HL-60/S4 (cell line): ENCODE measurements around the gene RTP2.

Experiments used
- in situ Hi-C: fragments of 300-500 bp; cut with MboI; formaldehyde crosslinking; loops from 2 replicates; pipeline ENCODE4 v1.14.3; 2022; ENCODE audit warnings: low sequenced_read_pairs

RTP2 gene

DNA sequence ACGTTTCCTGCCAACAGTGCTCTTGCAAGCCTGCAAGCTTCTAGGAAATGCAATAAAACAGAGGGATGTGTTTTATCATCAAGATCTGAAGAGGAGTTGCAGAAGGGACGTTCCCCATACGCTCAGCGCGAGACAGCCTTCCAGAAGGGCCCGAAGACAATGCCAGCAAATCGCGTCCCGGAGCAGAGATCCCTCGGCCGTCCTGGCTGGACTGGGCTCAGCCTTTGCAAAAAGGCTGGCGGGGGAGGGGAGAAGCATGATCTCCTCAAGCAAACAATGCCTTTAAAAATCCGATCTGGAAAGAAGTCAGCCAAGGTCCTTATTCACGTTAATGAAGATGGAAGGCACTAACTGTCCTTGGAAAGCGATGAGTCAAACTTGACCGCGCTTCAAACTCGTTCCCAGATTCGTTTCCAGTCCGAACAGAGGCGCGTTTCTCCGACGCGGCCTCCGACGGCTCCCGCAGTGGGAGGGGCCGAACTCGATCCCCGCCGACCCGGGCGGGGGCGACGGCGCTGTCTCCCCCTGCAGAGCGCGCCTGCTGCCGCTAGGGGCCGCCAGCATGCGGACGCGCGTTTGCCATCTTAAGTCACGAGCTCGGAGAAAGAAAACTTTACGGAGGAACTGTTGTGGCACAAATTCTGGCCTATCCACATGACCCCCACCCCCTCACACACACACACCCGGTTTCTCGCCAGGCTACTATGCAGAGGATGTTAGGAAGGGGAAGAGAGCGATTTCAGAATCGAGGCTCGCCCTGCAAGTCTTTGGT lies 37.4 kb upstream of the RTP2 start:
- in situ Hi-C loops: loop anchor here (5.0 to 25.0 kb wide), 3 partner anchors 998 to 1395 kb away; no protein-coding TSS in a partner anchor

GRCh38 chr3:187739094-187739560 lies 36.8 kb upstream of the RTP2 start:
- in situ Hi-C loops: loop anchor here (10.0 to 25.0 kb wide), 2 partner anchors 998 to 1396 kb away; no protein-coding TSS in a partner anchor

DNA sequence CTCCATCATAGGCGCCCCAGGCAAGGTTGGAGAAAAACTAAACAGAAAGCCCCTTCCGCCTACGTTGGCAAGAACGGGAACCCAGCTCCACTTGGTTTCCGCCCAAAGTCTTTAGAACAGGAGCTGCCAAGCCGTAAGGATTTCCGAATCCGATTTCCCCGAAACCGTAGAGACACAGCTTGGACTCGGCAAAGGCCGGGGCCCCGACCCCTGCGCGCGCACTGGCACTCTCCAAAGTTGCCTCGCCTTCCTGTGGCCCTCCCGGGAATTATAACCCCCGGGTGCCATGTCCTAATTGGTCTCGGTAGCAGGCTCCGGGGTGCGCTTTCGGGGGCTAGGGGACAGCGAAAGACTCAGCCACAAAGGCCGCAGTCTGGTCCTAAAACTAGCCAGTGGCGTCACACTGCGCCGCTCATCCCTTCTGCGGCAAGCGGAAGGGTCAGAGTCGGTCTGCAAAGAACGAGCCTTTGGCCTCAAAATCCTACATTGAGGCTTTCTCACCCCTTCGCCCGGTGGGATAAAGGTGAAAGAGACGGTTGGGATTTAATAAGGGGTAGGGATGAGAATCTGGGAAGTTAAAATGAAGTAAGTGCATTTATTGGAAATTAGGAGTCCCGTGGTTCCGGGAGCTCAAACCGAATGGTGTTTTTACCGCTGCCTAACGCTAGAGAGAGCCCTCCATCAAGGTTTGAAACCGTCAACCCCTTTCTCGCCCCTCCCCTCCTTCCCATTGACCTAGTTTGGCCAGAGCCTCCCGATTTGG lies 36.2 kb upstream of the RTP2 start:
- in situ Hi-C loops: loop anchor here (10.0 to 25.0 kb wide), 2 partner anchors 999 to 1396 kb away; no protein-coding TSS in a partner anchor

DNA sequence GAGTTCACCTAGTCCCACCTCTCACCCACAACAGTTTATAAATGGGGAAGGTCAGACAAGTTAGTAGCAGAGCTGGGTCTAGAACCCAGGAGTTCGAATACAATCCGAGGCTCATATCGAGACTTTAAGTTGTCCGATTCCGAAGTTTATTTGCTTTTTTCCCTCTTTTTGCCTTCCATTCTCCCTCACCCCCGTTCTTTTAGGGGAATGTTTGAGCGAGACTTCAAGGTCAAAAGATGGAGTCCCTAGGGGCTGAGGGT lies 35.6 kb upstream of the RTP2 start:
- in situ Hi-C loops: loop anchor here (10.0 to 25.0 kb wide), 2 partner anchors 999 to 1397 kb away; no protein-coding TSS in a partner anchor

GRCh38 chr3:187737368-187738070 lies 35.2 kb upstream of the RTP2 start:
- in situ Hi-C loops: loop anchor here (10.0 to 25.0 kb wide), 2 partner anchors 1000 to 1397 kb away; no protein-coding TSS in a partner anchor

- in situ Hi-C loops: loop anchor here (10.0 to 25.0 kb wide), 2 partner anchors 1000 to 1398 kb away; no protein-coding TSS in a partner anchor
These were observed 34.6 kb upstream of the RTP2 start for GRCh38 chr3:187737006-187737367.

GRCh38 chr3:187736418-187736871 lies 34.1 kb upstream of the RTP2 start:
- in situ Hi-C loops: loop anchor here (10.0 to 25.0 kb wide), 2 partner anchors 1001 to 1398 kb away; no protein-coding TSS in a partner anchor

- in situ Hi-C loops: loop anchor here (10.0 to 25.0 kb wide), 2 partner anchors 1001 to 1399 kb away; no protein-coding TSS in a partner anchor
These were observed 33.5 kb upstream of the RTP2 start for GRCh38 chr3:187735837-187736236.

GRCh38 chr3:187735383-187735782 lies 33.0 kb upstream of the RTP2 start:
- in situ Hi-C loops: loop anchor here (10.0 to 25.0 kb wide), 2 partner anchors 1002 to 1399 kb away; no protein-coding TSS in a partner anchor

DNA sequence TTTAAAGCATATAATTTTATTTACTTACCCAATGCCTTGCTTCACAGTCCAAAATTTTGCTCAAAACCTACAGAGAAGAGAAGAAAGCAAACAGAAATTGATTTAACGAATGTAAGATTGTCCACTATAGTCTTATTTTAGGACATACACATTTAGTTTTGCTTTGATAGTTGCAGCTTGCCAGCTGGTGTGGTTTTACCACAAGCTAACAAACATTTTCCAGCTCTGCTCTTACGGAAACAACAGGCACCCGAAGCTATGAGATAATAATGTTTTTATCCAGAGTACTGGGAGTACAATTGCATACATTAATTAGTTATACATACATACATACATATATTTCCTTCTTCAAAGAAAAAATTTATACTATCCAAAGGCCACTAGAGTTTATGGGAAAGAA lies 32.5 kb upstream of the RTP2 start:
- in situ Hi-C loops: loop anchor here (10.0 to 25.0 kb wide), 2 partner anchors 1002 to 1400 kb away; no protein-coding TSS in a partner anchor

- in situ Hi-C loops: loop anchor here (10.0 to 25.0 kb wide), 2 partner anchors 1004 to 1401 kb away; no protein-coding TSS in a partner anchor
These were observed 31.0 kb upstream of the RTP2 start for GRCh38 chr3:187733371-187733770.

- in situ Hi-C loops: loop anchor here (25.0 kb wide), 1 partner anchor 1008 kb away; no protein-coding TSS in a partner anchor
These were observed 27.2 kb upstream of the RTP2 start for GRCh38 chr3:187729598-187729997.

DNA sequence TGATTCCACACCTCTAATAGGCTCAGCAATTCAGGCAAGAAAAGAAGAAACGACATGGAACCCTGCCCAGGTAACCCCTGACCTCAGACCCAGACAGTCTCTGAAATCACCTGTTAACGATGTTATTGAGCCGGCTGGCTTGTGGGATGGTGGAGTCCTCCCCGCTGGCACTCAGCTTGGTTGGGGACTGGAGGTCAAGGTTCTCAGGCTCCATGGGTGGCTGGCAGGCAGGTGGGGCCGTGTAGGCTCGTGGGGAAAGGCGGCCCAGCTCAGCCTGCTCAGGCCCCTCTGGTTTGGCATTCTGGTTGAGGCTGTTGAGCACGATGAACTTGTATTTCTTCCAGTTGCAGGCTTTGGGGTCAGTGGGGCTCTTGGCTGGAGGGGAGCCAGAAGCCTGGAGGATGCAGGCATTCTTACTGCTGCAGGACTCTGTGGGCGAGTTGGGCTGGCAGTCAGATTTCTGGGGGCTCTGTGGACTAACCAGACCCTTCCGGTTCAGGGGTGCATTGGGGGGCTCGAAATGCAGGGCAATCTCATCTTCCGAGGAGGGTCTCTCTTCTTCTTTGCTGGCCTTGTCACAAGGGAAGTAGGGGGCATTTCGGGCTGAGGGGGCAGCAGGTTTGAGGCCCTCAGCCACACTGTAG lies 26.7 kb upstream of the RTP2 start:
- in situ Hi-C loops: loop anchor here (25.0 kb wide), 1 partner anchor 1008 kb away; no protein-coding TSS in a partner anchor

- in situ Hi-C loops: loop anchor here (25.0 kb wide), 1 partner anchor 1009 kb away; no protein-coding TSS in a partner anchor
These were observed 25.9 kb upstream of the RTP2 start for GRCh38 chr3:187728248-187728647.

- in situ Hi-C loops: loop anchor here (25.0 kb wide), 1 partner anchor 1011 kb away; no protein-coding TSS in a partner anchor
These were observed 24.2 kb upstream of the RTP2 start for GRCh38 chr3:187726564-187726963.

DNA sequence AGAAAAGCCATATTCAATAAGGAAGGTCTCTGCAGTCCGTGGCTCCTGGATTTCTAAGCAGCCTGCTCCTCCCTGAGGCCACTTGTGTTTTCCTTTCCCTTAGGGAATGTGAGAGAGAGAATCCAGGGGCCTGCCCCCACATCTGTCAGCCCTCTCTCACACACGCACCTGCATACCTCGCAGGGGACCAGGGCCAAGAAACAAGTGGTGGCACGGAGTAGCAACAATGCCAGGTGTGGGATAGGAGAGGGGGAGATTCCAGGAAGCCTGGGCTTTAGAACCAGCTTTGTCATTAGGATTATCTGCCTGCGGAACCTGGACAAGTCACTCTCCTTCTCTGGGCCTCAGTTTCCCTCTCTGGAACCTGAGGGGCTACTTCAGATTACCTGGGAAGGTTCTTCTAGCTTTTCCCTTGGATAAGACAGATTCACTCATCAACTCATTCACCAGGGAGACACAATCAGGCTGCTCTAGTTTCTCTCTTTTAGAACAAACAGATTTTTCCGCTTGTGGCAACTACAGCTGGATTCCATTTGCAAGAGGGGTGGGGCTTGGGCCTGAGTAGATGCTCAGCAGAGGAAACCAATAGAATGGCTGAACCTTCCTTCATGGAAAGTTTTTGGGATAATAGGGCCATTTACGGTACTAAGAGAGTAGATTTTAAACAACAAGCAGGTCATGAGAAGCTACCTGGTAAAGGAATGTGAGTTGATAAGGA lies 23.5 kb upstream of the RTP2 start:
- in situ Hi-C loops: loop anchor here (25.0 kb wide), 1 partner anchor 1011 kb away; no protein-coding TSS in a partner anchor

DNA sequence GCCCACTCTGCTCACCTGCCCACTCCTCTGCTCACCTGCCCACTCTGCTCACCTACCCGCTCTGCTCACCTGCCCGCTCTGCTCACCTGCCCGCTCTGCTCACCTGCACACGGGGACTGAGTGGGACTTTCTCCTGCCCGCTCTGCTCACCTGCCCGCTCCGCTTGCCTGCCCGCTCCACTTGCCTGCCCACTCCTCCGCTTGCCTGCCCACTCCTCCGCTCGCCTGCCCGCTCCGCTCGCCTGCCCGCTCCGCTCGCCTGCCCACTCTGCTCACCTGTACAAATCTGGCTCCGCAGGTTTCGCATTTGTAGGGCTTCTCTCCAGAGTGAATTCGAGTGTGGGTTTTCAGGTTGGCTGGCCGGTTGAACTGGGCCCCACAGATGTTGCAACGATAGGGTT lies 22.9 kb upstream of the RTP2 start:
- in situ Hi-C loops: loop anchor here (25.0 kb wide), 1 partner anchor 1012 kb away; no protein-coding TSS in a partner anchor

DNA sequence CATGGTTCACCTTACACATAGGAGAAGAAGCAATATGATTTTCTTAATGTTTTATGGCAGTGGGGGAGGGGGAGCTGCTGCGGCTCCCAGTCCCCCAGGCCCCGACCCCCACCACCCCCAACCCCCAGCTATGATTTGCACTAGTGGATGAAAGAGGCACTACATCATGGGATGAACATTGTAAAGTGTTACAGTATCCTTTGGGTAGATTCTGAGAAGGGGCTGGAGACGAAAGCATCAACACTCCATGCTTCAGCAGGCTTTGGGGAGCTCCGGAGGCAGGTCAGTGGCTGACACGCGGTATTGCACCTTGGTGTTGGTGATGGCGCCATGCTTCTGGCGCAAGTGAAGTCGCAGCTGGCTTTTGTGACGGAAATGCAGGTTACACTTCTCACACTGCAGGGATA lies 19.9 kb upstream of the RTP2 start:
- in situ Hi-C loops: no loop called here

GRCh38 chr3:187721055-187721454 lies 18.7 kb upstream of the RTP2 start:
- in situ Hi-C loops: no loop called here
